Cardiac septum (tissue), 1 donor: ENCODE data around the gene BTD. TPM values are rescaled to one million over a fixed set of nuclear protein-coding genes. Genes with fewer than 3 reads are reported as not detected.

Source experiments
- DNase-seq: peaks from one replicate; pipeline ENCODE4 v3.0.0-alpha.2; 2020; ENCODE audit warnings: low spot score
- intact Hi-C: fragments of 100-400 bp; cut with DNase I; formaldehyde crosslinking; loops from one replicate; pipeline ENCODE4 v1.14.0; 2022
- total RNA-seq: library from RNA; stranded (reverse); fragmentation: NEBNext Ultra II Directional; extraction: Animal tissue kit (Norgen Biotek cat#: 25700); gene quantifications from one replicate; pipeline ENCODE4 v1.2.1, GENCODE V29; 2021
- donor health status: DM: no; HTN: no; CAD: no.

Gene BTD
- total RNA-seq, 1 donor from 2014 or later = 7.7 TPM

DNA sequence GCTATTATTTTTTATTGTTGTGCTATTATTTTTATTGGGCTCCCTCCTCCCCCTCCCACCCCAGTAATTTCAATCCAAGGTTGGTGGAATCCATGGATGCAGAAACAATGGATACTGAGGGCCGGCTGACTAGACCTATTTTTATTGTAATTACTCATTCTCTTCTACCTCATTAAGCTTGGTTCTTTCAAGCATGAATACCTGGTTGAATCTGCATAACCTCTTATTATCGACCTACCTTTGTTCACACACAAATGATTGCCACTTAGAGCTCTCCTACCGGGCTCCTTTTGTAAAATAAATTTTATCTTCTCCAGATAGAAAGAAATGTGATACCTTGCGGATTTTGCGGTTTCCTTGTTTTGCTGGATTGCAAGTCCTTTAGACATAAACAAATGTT is 31.6 kb downstream of the BTD start:
- DNase-seq = no peak
- intact Hi-C loops = loop anchor here (10.0 kb wide), 2 partner anchors 542 to 612 kb away; partner anchors contain the start of gene GALNT15

DNA sequence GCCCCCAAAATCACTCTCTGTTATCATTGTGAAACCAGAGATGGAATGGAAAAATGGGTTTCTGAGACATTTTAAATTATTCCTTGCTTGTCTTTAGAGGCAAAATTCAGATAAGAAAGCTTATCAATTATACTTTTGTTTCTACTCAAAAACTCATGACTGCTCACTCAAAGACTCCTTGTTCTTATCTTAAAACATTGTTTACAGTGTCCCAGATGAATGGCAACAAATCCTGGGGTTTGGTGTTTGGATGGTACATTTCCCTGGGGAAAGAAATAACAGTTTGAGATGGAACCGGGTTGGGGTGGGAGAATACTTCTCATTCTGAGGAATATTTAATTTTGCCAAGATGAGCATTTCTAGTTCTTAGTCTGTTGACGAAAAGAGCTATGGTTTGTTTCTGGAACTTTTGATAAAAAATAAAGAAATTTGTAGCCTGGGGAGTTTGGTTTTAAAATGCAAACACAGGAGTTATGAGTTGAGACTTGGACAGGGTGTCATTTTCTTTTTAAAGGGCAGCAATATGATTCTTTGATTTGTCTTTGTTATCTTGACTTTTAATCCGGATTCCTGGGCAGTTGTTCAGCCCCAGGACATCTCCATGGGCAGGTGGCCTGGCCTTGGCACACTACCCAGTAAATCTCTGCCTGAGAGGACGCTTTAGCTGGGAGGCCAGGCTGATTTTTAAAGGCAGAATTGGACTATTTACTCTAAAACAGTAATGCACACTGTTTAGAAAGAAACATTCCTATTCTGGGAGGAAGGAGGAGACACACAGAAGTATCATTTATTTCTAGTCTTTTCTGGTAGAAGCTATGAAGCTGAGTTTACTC is 32.4 kb downstream of the BTD start:
- intact Hi-C loops = loop anchor here (10.0 kb wide), 2 partner anchors 541 to 611 kb away; partner anchors contain the start of gene GALNT15
- DNase-seq = no peak

DNA sequence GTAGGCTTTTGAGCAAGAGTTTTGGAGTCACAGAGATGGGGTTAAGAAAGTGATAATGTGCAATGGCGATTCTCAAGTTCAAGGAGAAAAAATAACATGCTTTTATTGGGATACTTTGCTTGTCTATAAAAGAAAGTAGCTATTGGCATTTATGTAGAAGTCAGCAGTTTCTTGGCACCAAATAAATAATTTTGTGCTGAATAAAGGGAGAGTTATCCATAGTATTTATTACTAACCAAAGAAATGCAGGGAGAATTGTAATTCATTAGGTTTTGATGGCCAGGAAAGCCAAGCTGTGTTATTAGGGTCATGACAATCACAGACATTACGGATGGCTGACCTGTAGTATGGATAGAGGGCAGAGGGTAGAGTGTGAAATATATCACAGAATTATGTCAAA is 33.1 kb downstream of the BTD start:
- no peak for DNase-seq
- intact Hi-C loops = loop anchor here (10.0 kb wide), 2 partner anchors 540 to 610 kb away; partner anchors contain the start of gene GALNT15

DNA sequence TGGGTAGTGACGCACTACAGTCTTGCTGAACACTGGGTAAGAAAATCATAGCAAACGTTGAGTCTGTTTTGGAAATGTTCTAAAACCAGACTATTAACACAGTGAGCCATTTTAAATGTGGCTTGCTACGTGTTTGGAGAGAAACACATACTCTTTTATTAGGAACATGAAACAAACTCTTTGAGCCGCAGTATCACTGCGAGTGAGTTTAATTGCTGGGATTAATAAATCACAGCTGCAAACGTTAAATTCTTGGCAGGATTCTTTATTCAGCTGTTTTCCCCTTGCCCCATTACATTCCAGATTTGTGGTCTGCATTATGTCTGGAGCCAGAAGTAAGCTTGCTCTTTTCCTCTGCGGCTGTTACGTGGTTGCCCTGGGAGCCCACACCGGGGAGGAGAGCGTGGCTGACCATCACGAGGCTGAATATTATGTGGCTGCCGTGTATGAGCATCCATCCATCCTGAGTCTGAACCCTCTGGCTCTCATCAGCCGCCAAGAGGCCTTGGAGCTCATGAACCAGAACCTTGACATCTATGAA is 33.6 kb downstream of the BTD start:
- intact Hi-C loops = loop anchor here (10.0 kb wide), 2 partner anchors 540 to 610 kb away; partner anchors contain the start of gene GALNT15
- no peak for DNase-seq

DNA sequence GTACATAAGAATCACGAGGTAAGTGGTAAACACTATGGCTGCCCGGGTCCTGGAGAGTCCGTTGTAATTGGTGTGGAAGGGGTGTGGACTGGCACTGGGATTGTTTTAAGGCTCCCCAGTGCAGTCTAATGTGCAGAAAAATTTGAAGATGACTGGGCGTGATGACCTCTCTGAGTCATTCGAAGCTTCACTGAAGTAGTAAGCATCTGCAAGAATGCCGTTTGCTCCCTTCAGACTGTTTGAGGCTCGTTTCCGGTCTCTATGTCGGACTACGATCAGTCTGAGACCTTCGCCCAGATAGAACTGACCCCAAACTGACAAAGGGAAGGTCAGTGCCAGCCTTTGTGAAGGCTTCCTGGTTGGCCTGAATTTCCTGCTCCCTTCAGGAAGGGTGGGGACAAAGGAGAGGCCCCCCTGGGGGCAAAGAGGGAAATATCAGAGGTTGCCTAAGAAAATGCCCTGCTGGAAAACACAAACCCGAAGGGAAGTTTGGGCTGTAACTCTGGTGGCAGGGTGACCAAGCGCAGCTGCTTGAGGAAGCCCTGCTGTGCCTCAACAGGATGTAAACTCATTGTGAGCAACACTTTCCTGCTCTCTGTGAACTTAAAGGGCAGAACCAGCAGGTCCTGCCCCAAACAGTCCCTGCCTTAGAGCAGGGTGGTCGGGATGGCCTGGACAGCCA is 34.6 kb downstream of the BTD start:
- intact Hi-C loops = loop anchor here (10.0 kb wide), 2 partner anchors 539 to 609 kb away; partner anchors contain the start of gene GALNT15
- no peak for DNase-seq

DNA sequence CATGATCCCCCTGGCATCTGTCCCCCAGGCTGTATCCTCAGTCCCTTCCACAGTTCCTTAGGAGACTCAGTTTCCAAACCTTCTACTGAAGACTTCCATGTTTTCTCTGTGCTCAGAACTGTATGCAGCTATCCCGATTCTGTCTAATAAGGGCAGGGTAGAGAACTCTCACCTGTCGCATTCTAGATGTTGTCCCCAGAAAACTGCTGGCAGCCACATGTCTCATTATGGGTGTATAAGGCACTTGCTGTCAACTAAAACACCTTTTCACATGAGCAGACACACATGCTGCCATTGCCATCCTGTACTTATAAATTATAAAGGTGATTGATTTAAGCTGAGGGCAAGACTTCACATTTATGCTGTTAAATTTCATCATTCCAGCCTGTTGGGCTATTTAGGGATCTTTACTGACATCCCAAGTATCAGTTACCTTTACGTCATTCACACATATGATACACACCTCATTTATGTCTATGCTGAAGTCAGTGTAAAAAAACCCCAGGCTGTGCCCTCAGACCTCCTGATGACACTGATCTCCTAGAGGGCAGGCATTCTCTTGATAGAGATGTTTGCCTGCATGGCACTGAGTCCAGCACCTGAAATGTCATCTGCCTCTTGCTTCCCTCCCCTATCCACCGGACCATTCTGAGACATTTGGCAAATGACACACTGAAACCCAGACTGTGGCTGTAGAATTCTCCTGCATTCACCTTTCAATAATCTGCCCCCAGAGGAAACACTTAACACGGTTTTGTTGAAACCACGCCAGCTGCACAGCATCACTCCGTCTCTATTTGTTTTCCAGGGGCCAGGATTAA is 35.8 kb downstream of the BTD start:
- intact Hi-C loops = loop anchor here (10.0 kb wide), 2 partner anchors 537 to 607 kb away; partner anchors contain the start of gene GALNT15
- no peak for DNase-seq

DNA sequence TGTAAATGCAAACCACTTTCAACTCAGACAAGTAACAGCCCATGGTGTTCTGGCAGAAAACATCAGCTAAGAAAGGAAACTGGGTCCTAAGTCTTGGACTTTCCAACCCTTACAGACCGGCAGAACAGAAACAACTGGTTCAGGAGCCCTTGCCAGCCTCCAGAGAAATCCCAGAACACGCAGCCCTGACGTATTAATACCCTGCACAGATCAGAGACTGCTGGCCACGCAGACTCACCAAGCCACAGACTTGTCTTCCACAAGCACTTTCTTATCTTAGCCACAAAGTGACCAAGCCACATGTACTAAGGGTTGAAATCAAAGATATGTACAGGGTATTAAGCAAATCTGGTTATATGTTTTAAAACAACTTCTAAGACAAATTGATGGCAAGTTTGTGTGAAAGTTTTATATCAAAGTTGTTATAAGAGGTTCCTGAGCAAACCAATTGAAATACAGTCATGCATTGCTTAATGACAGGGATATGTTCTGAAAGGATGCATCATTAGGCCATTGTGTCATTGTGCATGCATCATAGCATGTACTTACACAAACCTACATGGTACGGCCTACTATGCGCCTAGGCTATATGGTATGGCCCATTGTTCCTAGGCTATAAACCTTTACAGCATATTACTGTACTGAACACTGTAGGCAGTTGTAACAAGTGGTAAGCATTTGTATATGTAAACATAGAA is 36.8 kb downstream of the BTD start:
- no peak for DNase-seq
- intact Hi-C loops = loop anchor here (10.0 kb wide), 2 partner anchors 536 to 606 kb away; partner anchors contain the start of gene GALNT15

DNA sequence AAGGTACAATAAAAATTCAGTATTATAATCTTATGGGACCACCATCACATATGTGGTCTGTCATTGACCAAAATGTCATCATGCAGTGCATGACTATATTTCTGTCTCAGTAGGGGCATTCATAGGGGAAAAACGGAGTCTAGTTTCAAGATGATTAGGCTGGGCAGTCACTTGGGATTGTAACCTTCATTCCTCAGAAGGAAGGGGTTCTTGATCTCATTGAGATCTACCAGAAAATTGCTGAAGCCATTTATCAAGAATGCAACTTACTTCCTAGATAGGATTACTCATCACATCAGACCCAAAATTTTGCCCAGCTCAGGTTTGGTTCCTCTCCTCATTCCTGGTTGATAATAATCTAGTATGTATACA is 37.3 kb downstream of the BTD start:
- DNase-seq = no peak
- intact Hi-C loops = loop anchor here (10.0 kb wide), 2 partner anchors 536 to 606 kb away; partner anchors contain the start of gene GALNT15

DNA sequence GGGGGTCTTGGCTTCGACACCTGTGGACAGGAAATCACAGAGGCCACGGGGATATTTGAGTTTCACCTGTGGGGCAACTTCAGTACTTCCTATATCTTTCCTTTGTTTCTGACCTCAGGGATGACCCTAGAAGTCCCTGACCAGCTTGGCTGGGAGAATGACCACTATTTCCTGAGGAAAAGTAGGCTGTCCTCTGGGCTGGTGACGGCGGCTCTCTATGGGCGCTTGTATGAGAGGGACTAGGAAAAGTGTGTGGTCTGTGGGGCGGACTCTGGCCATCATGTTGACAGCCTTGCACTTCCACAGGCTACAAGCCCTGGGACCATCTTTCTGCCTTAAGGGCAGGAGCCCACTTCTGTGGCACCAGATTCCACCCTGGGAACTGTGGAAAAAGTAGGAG is 43.7 kb downstream of the BTD start:
- intact Hi-C loops = loop anchor here (10.0 kb wide), 1 partner anchor 420 kb away; no protein-coding TSS in a partner anchor

DNA sequence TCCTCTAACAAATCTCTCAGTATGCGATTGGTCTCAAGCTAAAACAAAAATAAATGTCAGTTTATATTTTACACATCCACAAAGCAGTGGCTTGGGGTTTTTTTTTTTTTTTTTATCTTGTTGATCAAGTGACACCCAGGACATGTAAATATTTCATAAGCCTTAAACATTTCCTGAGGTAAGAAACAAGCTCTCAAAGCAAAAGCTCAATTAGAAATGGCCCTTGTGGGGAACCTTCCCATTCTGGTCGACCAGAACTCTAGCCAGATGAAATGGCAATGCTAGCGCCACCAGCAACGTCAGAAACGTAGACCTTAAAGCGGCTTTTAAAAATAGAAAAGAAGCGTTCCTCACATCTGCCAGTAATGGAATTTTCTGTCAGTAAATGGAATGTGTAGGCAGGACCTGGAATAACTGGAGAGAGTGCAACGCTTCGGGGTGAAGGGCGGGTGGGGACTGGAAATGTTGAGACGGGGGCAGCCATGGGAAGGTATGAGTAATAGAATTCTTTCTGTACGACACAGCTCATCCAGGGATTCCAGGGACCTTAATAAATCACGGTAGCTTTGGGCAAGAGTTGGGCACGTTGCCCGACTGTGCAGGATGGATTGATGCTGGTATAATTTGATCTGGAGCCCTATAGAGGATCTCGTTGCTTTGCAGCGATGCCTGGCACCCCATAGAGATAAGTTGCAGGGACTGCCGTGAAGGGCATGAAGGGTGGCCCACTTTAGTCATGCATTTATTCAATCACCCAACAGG is 44.4 kb downstream of the BTD start:
- intact Hi-C loops = loop anchor here (10.0 kb wide), 1 partner anchor 419 kb away; no protein-coding TSS in a partner anchor
- no peak for DNase-seq

More for the DNA sequence above, 43.7 kb downstream of the BTD start:
- no peak for DNase-seq

DNA sequence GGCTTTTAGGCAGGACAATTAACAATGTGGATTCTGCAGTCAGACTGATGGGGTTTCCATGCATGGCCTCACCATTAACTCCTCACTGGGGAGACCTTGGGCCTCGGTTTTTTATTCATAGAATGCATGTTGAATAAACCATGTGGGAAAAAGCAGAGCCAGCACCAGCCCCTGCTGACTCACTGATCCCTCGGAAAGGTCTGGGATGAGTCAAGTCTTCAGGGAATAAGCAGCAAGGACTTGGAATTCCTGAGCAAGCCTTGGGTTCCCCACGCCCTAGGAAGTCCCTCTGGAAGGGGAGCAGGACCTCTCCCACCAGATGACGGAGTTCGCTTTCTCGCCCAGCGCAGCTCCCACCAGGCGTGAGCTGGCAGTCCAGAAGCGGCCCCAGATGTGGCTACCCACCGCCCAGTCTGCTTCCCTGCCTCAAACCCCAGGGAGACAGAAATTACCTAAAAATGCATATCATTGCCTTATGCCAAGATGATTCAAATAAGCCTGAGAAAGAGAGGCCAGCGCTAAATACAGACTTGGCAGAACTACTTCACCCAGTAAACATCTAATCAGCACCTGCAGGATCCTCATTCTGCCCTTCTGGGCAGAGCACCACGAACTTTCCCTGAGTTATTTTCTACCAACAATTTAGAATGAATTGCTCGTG is 45.4 kb downstream of the BTD start:
- DNase-seq = peak; percentile 85

DNA sequence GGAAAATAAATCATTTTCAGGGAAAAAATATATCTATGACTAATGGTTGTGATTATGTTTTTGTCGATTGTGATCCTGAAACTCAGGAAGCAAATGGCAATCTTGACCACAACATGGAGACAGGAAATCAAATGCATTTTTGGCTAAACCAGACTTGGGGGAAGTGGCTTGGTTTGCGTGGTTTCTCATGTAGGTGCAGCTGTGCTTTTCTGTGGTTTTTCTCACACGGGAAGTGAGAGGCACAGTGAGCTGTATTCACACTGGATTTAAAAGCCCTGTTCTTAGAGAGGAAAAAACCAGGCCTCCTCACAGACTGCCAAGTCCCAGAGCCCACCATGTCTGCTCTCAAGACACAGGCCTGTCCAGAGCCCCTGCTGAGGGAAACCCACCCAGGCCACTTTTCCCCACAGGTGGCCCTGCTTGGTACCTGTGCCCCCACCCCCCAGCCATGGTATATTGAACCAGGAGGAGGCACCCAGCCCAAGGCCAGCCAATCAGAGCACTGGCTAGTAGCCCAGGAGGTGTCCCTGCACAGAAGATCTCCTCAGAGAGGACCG is 46.1 kb downstream of the BTD start:
- no peak for DNase-seq
- intact Hi-C loops = loop anchor here (10.0 kb wide), 1 partner anchor 417 kb away; no protein-coding TSS in a partner anchor

More for the DNA sequence above, 45.4 kb downstream of the BTD start:
- intact Hi-C loops = loop anchor here (10.0 kb wide), 1 partner anchor 418 kb away; no protein-coding TSS in a partner anchor

DNA sequence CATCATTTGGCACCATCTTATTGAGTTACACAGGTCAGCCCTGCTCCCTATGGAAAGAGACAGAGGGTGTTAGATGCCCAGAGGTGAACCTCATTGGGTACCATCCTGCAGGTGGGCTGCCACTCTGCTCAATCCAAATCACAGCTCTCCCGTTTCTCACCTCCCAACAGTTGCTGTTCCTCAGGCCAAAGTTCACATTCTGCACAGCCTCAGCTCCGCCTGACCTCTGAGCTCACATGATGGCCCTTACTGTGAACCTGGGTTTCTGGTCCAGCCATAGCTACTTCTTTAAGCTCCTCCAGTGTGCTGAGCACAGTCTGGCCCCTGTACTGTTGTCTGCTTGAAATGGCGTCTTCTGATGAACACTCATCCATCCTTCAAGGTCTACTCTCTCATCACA is 47.8 kb downstream of the BTD start:
- intact Hi-C loops = loop anchor here (10.0 kb wide), 1 partner anchor 415 kb away; no protein-coding TSS in a partner anchor
- no peak for DNase-seq

DNA sequence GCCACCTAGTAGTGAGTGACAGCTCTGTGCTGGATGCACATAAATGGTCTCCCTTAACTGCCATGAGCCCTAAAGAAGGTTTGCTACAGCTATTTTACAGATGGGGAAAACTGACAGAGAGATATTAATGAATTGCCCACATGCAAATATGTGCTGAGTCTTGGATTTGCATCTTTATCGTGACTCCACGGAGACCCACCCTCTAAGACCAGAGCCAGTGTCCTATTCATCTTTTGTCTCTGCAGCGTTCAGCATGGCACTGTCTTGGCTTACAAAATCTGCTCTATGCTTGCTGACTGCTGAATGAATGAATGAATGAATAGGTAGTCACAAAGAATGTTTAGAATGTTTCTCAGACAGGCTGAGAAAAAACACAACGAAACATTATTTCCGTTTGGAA is 48.3 kb downstream of the BTD start:
- DNase-seq = no peak
- intact Hi-C loops = loop anchor here (10.0 kb wide), 1 partner anchor 415 kb away; no protein-coding TSS in a partner anchor

DNA sequence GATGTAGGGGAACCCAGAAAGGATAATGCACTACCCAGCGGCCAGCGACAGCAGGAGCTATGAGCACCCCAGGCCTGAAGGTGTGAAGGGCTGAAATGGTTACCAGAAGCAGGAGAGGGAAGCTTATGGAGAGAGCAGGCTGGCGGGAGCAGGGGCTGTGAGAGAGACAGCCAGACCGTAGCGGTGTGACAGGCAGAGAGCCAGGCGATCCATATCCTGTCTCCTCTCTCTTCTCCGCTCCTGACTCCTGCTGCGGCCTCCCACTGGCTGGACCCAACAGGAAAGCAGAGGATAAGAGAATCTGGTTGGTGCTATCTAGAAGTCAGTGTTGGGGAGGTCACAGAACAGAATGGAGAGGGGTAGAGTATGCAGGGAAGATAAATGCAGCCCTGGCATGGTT is 49.9 kb downstream of the BTD start:
- intact Hi-C loops = no loop called here
- DNase-seq = no peak

DNA sequence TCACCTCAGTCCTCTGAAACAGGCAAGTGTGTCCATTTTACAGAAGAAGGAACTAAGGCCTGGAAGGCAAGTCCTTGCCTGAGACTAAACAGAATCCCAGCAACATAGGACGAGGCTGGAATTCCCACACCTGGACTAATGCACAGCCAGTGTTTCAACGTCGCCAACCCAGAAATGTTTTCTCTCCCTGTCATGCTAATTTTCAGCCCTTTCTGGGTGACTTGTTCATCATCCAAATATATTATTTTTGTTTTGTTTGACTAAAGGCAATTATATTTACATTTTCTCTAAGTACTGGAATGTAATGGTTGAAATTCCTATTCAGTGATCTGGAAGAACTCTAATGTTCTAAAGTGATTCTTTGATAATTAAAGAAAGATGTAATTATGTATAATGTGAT is 51.8 kb downstream of the BTD start:
- DNase-seq = no peak
- intact Hi-C loops = no loop called here

DNA sequence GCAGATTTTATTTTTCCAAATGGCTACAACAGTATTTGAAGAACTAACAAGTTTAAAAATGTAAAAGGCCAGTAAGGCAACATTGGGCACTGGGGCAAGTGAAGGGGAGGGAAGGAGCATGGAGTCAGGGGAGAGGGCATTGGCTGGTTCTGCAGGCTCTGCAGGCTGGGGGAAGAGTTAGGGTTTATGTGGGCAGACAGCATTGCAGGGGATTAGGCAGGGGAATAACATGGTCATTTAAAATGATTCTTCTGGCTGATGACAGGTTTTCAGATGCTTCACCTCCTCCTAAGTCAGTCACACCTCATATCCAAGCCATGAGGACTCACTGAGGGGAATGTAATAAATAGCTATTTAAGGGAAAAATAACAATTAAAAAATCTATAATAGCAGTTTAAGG is 52.6 kb downstream of the BTD start:
- intact Hi-C loops = no loop called here
- DNase-seq = no peak
